MM.1S (cell line): ENCODE data around the gene UNC5A.

ENCODE experiments used
- DNase-seq: peaks from one replicate; pipeline ENCODE4 v3.0.0-alpha.2; 2015
- H2AFZ ChIP-seq: fragments of 300-600 bp; sonication (generic); 2 replicates; pipeline ENCODE4 v1.6.0; 2016; ENCODE audit warnings: antibody characterized with exemption, low read length
- H3F3A ChIP-seq: fragments of 300-600 bp; sonication (generic); 2 replicates; pipeline ENCODE4 v1.6.1; 2016; ENCODE audit warnings: mild to moderate bottlenecking, antibody characterized with exemption, low read length, moderate library complexity, mixed read lengths; ENCODE audit not compliant: insufficient read depth
- H3K27ac ChIP-seq: fragments of 300-600 bp; sonication (generic); 2 replicates; pipeline ENCODE4 v1.5.1; 2016; ENCODE audit warnings: mild to moderate bottlenecking, low read length
- H3K27me3 ChIP-seq: fragments of 300-600 bp; sonication (generic); replicated peaks from 2 replicates; pipeline ENCODE4 v1.6.0; 2016; ENCODE audit warnings: low read length; ENCODE audit not compliant: insufficient read depth
- H3K36me3 ChIP-seq: fragments of 300-600 bp; sonication (generic); replicated peaks from 2 replicates; pipeline ENCODE4 v1.6.1; 2016; ENCODE audit warnings: mild to moderate bottlenecking, low read length, mixed read lengths; ENCODE audit not compliant: insufficient read depth
- H3K4me1 ChIP-seq: fragments of 300-600 bp; sonication (generic); 2 replicates; pipeline ENCODE4 v1.6.1; 2016; ENCODE audit warnings: low read length, mixed read lengths
- H3K4me2 ChIP-seq: fragments of 300-600 bp; sonication (generic); 2 replicates; pipeline ENCODE4 v1.6.0; 2016; ENCODE audit warnings: low read depth, low read length
- H3K4me3 ChIP-seq: fragments of 300-600 bp; sonication (generic); 2 replicates; pipeline ENCODE4 v1.5.1; 2016; ENCODE audit warnings: low read length, mixed read lengths
- H3K79me2 ChIP-seq: fragments of 300-600 bp; sonication (generic); 2 replicates; pipeline ENCODE4 v1.6.1; 2016; ENCODE audit warnings: mixed run types, low read length, mixed read lengths
- H3K9ac ChIP-seq: fragments of 300-600 bp; sonication (generic); 2 replicates; pipeline ENCODE4 v1.6.1; 2016; ENCODE audit warnings: low read length, mixed read lengths
- H3K9me2 ChIP-seq: fragments of 300-600 bp; sonication (generic); replicated peaks from 2 replicates; pipeline ENCODE4 v1.6.1; 2016; ENCODE audit warnings: mild to moderate bottlenecking, low read length, mixed read lengths; ENCODE audit not compliant: insufficient read depth
- H3K9me3 ChIP-seq: fragments of 300-600 bp; sonication (generic); replicated peaks from 2 replicates; pipeline ENCODE4 v1.6.1; 2016; ENCODE audit warnings: mild to moderate bottlenecking, low read length, mixed read lengths; ENCODE audit not compliant: insufficient read depth
- H4K20me1 ChIP-seq: fragments of 300-600 bp; sonication (generic); 2 replicates; pipeline ENCODE4 v1.6.1; 2016; ENCODE audit warnings: mild to moderate bottlenecking, low read length, moderate library complexity, mixed read lengths; ENCODE audit not compliant: insufficient read depth
- CTCF ChIP-seq: fragments of 300-600 bp; sonication (generic); IDR thresholded peaks from 2 replicates; pipeline ENCODE4 v1.5.1; 2016; ENCODE audit warnings: antibody characterized with exemption, low read length, mixed read lengths
- EZH2 ChIP-seq: fragments of 300-600 bp; sonication (generic); optimal IDR thresholded peaks from 2 replicates; pipeline ENCODE3; 2017; ENCODE audit warnings: low read depth, mild to moderate bottlenecking, antibody characterized with exemption, low read length, mixed read lengths
- EZH2phosphoT487 ChIP-seq: fragments of 300-600 bp; sonication (generic); IDR thresholded peaks from 2 replicates; pipeline ENCODE4 v1.6.1; 2018; ENCODE audit warnings: antibody characterized with exemption, low read length

Gene UNC5A

GRCh38 chr5:176814836-176815438, 4.6 kb downstream of the UNC5A start:
- Histone ChIP-seq H3K79me2 (no peaks in the 10 kb centered on the region), H4K20me1 (no peaks in the 10 kb centered on the region), H3K4me2 (no peak overlapping the region), H3K27ac (no peak overlapping the region), H3F3A (no peaks in the 10 kb centered on the region), H3K9me2 (no peaks in the 10 kb centered on the region), H3K9me3 (no peaks in the 10 kb centered on the region), H3K9ac (no peak overlapping the region), H3K27me3 (peaks cover 80% of the 10 kb centered on the region), H3K4me3 (no peak overlapping the region), H2AFZ (no peak overlapping the region), H3K36me3 (no peaks in the 10 kb centered on the region), H3K4me1 (no peaks in the 10 kb centered on the region)
- DNase-seq = no peak
- TF ChIP-seq EZH2phosphoT487 (no peak), CTCF (no peak), EZH2 (no peak)

- no peaks in the 10 kb centered on the region for H3K79me2 ChIP-seq
- no peak overlapping the region for H3K27ac ChIP-seq
- no peaks in the 10 kb centered on the region for H3K9me3 ChIP-seq
- H3K9me2 ChIP-seq = no peaks in the 10 kb centered on the region
- no peak for DNase-seq
- H3K27me3 ChIP-seq = peaks cover 82% of the 10 kb centered on the region
- H3F3A ChIP-seq = no peaks in the 10 kb centered on the region
- no peak overlapping the region for H3K4me2 ChIP-seq
- no peaks in the 10 kb centered on the region for H3K36me3 ChIP-seq
- no peak overlapping the region for H3K9ac ChIP-seq
- H3K4me3 ChIP-seq = no peak overlapping the region
- H2AFZ ChIP-seq = no peak overlapping the region
- TF ChIP-seq EZH2 = no peak
- TF ChIP-seq CTCF = no peak
- no peak for TF ChIP-seq EZH2phosphoT487
- H3K4me1 ChIP-seq = peaks cover 8% of the 10 kb centered on the region
- no peaks in the 10 kb centered on the region for H4K20me1 ChIP-seq
Observed at GRCh38 chr5:176816043-176816745, 5.8 kb downstream of the UNC5A start.

GRCh38 chr5:176816791-176817347, 6.5 kb downstream of the UNC5A start:
- no peaks in the 10 kb centered on the region for H3K9me2 ChIP-seq
- no peak overlapping the region for H3K27ac ChIP-seq
- H3K36me3 ChIP-seq = no peaks in the 10 kb centered on the region
- H4K20me1 ChIP-seq = no peaks in the 10 kb centered on the region
- H3K4me1 ChIP-seq = peaks cover 14% of the 10 kb centered on the region
- H2AFZ ChIP-seq = no peak overlapping the region
- no peaks in the 10 kb centered on the region for H3F3A ChIP-seq
- DNase-seq = no peak
- no peaks in the 10 kb centered on the region for H3K79me2 ChIP-seq
- no peak for TF ChIP-seq CTCF
- TF ChIP-seq EZH2phosphoT487 = no peak
- TF ChIP-seq EZH2 = no peak
- H3K4me2 ChIP-seq = no peak overlapping the region
- H3K9me3 ChIP-seq = no peaks in the 10 kb centered on the region
- H3K27me3 ChIP-seq = peaks cover 76% of the 10 kb centered on the region
- no peak overlapping the region for H3K9ac ChIP-seq
- no peak overlapping the region for H3K4me3 ChIP-seq
